Measurements from ENCODE around the gene HOXA5.

Gene HOXA5

DNA sequence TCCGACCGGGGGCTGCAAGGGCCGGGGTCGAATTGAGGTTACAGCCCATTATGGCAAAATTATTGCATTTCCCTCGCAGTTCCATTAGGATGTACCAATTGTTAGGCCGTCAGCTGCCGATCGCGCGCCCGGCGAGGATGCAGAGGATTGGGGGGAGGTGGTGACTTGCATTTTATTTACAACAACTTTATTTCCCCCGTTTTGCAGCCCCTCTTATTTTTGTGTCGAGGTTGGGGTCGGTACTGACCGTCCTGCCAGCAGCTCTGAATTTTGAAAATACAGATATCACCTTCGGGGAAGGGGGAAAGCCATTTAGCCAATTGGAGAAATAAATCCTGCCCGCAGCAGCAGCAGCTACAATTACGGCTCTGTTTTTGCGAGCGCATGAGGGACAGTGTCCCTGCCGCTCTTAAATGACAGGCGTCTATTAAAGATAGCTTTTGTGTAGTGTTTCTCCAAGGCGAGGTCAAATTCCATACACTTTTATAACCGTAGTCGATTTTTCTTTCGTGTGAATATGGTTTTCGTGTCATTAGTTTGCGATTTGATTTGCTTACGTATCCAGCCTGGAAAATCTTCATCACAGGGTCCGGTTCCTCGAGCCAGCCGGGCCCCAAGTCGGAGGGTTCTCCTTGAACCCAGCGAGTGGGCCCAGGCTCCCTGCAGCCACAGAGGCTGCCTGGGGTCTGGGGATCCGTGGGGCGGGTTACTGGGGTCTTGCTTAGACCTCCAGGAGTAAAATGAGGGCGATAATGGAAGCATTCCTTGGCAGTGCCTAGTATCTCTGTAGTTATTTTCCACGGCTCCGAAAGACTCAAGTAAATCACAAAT, 684 bp upstream of the HOXA5 start (continued):
- peak; percentile 3; the same call in 1 of the 2 replicates for TF ChIP-seq GLIS1 (tag by site-specific recombination; IDR thresholded peaks at IDR 0.05)
- no peak for TF ChIP-seq ZSCAN18 (tag by site-specific recombination; IDR thresholded peaks at IDR 0.05)
- no peak for TF ChIP-seq ZNF623 (tag by site-specific recombination; IDR thresholded peaks at IDR 0.05)
- TF ChIP-seq ZNF248 (tag by site-specific recombination; IDR thresholded peaks at IDR 0.05), result no peak
- no peak for TF ChIP-seq ZBTB21 (tag by site-specific recombination; IDR thresholded peaks at IDR 0.05)
- TF ChIP-seq TCF7L2 (IDR thresholded peaks at IDR 0.05; ENCODE audit: borderline replicate concordance, low read depth, low read length), result no peak
- TF ChIP-seq ZNF175 (tag by site-specific recombination; IDR thresholded peaks at IDR 0.05), result no peak
- no peak for TF ChIP-seq ZBTB8A (tag by site-specific recombination; IDR thresholded peaks at IDR 0.05)
- TF ChIP-seq ZNF549 (tag by site-specific recombination; IDR thresholded peaks at IDR 0.05), result no peak
- TF ChIP-seq ZXDB (tag by site-specific recombination; IDR thresholded peaks at IDR 0.05), result no peak
- TF ChIP-seq ZNF707 (tag by site-specific recombination; IDR thresholded peaks at IDR 0.05), result no peak
- 0 out of 2 replicates have a peak, but pooled peaks have one; percentile 15 for TF ChIP-seq ZNF366 (tag by site-specific recombination; conservative IDR thresholded peaks at IDR 0.05)
- no peak for TF ChIP-seq ZNF112 (tag by site-specific recombination; IDR thresholded peaks at IDR 0.05)
- no peak for TF ChIP-seq ZNF768 (tag by site-specific recombination; IDR thresholded peaks at IDR 0.05)
- TF ChIP-seq ZBTB48 (tag by site-specific recombination; IDR thresholded peaks at IDR 0.05), result no peak
- no peak for TF ChIP-seq ZNF221 (tag by site-specific recombination; IDR thresholded peaks at IDR 0.05; ENCODE audit: borderline replicate concordance)
- TF ChIP-seq KLF8 (tag by site-specific recombination; IDR thresholded peaks at IDR 0.05), result no peak
- no peak for TF ChIP-seq ZNF223 (tag by site-specific recombination; IDR thresholded peaks at IDR 0.05)
- no peak for TF ChIP-seq KLF9 (tag by site-specific recombination; IDR thresholded peaks at IDR 0.05; ENCODE audit: low read depth)
- TF ChIP-seq ZNF660 (tag by site-specific recombination; IDR thresholded peaks at IDR 0.05), result peak; percentile 70; the same call in 1 of the 2 replicates
- no peak for TF ChIP-seq ZNF23 (tag by site-specific recombination; IDR thresholded peaks at IDR 0.05; ENCODE audit: borderline replicate concordance)
- no peak for TF ChIP-seq EGR2 (tag by site-specific recombination; IDR thresholded peaks at IDR 0.05; ENCODE audit: low read depth)
- TF ChIP-seq ZSCAN16 (tag by site-specific recombination; IDR thresholded peaks at IDR 0.05), result no peak
- TF ChIP-seq ZNF701 (tag by site-specific recombination; IDR thresholded peaks at IDR 0.05), result no peak
- TF ChIP-seq ZNF24 (tag by site-specific recombination; IDR thresholded peaks at IDR 0.05), result no peak
- TF ChIP-seq ZBTB20 (tag by site-specific recombination; IDR thresholded peaks at IDR 0.05), result no peak
- TF ChIP-seq ZNF2 (tag by site-specific recombination; IDR thresholded peaks at IDR 0.05), result no peak
- TF ChIP-seq SP7 (tag by site-specific recombination; IDR thresholded peaks at IDR 0.05), result no peak
- TF ChIP-seq GFI1B (tag by site-specific recombination; IDR thresholded peaks at IDR 0.05), result peak; percentile 71
- TF ChIP-seq REST (tag by site-specific recombination; IDR thresholded peaks at IDR 0.05), result no peak
- TF ChIP-seq ZNF548 (tag by site-specific recombination; IDR thresholded peaks at IDR 0.05), result no peak
- no peak for TF ChIP-seq ZNF624 (tag by site-specific recombination; IDR thresholded peaks at IDR 0.05)
- 0 out of 2 replicates have a peak, but pooled peaks have one; percentile 19 for TF ChIP-seq ZIC2 (tag by site-specific recombination; IDR thresholded peaks at IDR 0.05)
- TF ChIP-seq, protein P1, sequence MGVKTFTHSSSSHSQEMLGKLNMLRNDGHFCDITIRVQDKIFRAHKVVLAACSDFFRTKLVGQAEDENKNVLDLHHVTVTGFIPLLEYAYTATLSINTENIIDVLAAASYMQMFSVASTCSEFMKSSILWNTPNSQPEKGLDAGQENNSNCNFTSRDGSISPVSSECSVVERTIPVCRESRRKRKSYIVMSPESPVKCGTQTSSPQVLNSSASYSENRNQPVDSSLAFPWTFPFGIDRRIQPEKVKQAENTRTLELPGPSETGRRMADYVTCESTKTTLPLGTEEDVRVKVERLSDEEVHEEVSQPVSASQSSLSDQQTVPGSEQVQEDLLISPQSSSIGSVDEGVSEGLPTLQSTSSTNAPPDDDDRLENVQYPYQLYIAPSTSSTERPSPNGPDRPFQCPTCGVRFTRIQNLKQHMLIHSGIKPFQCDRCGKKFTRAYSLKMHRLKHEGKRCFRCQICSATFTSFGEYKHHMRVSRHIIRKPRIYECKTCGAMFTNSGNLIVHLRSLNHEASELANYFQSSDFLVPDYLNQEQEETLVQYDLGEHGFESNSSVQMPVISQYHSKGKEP (tag by site-specific recombination; IDR thresholded peaks at IDR 0.05), result peak; percentile 96
- TF ChIP-seq ZNF792 (tag by site-specific recombination; IDR thresholded peaks at IDR 0.05), result 0 out of 2 replicates have a peak, but pooled peaks have one; percentile 11
